Fibroblast of peridontal ligament (primary cell): ENCODE data around the gene COL23A1.

ENCODE experiments used
- DNase-seq: peaks from one replicate; pipeline ENCODE4 v3.0.0-alpha.2; 2010; ENCODE audit errors: extremely low read depth

COL23A1 gene

DNA sequence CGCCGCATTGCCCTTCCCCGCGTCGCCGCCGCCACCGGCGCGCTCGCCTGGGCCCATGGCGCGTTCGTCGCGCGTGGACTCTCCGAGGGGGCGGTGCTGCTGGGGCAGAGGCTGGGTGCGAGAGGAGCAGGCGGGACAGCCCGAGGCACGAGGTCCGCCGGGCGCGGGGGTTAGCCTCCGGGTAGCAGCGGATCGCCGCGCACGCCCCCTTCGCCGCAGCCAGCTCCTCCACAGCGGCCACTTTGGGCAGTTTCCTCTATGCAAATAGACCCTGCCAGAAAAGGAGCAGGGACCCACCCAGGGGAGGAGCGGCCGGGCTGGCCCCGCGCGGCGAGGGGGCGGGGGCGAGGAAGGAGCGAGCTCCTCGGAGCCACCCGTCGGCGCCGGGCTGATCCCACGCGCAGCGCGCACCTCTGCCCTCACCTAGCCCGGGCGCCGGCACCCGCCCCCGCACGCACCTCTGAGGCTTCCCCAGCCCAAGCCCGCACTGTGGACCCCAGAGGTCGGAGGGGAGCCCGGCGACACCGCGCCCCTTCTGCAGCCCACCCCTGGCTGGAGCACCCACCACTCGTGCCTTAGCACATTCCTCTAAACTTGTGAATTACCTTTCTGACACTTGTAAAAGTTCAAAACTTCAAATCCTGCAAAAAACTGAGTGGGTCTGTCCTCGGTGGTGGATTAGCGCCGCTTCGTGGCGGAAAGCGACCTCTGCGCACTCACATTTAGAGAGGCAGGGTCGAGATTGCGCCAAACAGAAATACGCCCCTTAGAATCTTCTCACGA is at the start of gene COL23A1:
TSS of gene COL23A1 (minus strand) at position 253 of the 783 bp plus-strand sequence.
- DNase-seq = peak; percentile 11

DNA sequence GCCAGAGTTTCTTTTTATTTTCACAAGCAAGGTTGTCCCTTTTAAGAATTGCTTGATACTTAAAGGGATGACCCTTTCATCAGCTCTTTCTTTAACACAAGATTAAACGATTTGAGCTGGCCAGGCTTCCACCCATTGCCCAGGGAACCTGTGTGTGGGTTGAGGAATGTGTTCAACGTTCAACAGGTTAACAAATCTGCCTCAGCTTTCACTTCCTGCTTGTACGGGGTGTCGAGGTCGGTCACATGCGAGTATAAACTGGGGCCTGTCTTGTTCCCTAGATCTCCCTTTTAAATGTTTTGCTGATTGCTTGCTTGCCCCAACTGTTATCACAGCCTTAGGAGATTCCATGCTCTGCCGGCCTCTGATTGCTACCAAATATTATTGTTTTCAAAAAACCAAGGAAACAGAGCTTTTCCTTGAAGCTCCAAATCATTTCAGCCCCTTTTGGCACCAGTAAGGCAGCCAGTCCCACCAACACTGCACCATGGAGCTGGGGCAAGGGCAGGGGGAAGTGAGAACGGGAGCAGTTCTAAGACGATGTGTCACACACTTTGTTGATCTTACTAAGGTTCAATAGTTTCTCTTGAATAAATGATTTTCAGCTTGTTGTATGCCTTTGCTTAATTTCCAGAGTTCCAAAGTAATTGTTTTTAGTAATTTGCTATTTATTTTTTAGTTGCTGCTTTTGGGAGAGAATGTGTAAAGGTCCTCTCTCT is 47.3 kb upstream of the COL23A1 start:
- no peak for DNase-seq

DNA sequence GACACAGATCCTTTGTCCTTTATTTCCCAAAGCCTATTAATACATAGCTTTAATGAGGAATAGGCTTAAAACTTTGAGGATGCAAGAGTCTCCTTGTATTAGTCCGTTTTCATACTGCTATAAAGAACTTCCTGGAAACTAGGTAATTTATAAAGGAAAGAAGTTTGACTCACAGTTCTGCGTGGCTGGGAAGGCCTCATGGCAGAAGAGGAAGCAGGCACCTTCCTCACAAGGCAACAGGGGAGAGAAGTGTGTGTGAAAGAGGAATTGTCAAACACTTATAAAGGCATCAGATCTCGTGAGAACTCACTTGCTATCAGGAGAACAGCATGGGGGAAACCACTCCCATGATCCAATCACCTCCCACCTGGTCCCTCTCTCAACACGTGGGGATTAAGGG is 42.1 kb upstream of the COL23A1 start:
- DNase-seq = no peak

DNA sequence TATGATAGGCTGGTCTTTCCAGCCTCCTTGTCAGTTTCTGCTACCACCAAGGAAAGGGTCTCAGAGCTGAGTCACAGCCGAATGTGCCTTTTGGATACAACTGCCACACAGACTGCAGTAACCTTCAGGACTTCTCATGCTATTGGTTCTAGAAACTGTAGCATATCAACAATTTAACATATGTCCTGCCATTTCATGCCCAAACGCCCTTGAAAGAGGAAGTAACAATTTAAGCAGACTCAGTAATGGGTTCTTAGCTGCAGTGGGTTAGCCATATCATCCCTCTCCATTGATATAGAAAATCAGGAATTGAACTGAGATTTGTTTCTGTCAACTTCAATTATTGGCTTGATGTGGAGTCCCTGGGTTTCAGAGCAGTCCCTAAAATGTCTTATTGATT is 40.8 kb upstream of the COL23A1 start:
- no peak for DNase-seq

DNA sequence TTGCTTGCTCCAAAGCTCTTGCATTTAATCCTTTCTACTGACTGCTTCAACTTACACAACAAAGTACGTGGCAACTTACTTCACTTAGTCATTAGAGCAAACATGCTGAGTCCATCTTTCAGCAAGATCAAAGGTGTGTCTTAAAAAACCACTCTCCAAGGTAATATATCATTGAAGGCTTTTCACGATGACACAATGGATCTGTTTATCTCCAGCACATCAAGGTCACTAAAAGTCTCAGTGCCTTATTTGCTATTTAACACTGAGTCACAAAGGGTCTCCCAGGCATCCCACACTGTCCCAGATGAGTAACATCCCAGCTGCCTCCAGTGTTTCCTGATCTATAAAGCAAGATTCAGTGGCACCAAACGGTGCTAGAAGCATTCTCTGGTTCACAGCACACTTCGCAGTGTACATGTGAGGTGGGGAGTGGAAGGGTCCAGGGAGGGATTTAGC is 40.3 kb upstream of the COL23A1 start:
- no peak for DNase-seq

DNA sequence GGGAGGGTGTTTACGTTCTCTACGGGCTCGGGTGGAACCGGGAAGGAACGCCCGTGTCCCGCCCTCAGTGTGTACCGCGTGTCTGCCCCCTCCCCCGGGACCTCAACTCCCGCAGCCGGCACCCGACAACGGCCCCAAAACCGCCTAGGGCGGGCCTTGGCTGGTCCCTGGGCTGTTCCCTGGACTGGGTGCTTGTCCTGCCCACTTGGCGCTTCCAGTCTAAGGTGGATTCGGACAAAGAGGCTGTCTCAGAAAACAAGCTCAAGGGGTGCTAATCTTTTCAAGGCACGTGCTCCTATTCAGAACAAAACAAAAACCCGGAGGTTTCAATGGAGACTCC is 37.0 kb upstream of the COL23A1 start:
- DNase-seq = no peak

DNA sequence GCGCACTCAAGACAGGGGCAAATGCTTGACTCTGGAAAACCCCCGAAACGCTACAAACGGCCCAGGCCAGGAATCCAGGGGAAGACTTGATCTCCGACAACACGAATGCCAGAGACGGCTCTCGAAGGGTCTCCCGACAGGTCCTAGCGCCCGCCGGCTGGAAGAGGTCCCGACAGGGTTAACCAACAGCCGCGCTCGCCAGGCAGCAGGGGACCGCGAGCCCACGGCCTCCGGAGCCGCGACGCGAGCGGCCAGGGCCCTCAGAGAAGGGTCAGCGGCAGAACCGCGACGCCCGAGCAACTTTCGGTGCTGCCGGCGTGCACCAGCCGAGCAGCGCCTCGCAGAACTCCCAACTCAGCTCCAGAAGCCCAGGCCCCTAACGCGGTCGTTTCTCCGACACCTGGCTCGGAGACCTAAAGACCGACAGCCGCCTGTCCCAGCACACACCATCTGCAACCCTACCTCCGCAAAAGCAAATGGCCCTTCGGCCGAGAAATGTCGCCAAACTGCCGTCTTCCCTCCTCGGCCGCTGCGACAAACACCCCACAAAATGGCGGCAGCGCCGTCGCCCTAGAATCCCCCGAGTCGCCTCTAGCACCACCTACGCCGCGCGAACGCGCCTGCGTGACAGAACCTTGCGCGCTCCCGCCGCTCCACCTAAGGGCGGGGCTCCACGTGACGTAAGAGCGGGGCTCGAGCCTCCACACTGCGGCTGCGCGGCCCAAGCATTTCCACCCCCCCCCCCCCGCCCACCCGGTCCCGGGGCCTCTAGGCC is 36.5 kb upstream of the COL23A1 start, which contains the start of gene CLK4:
TSS of gene CLK4 (minus strand) at position 567 of the 775 bp plus-strand sequence. CDS start 3,634 bp downstream, outside the sequence.
- DNase-seq = peak; percentile 92

DNA sequence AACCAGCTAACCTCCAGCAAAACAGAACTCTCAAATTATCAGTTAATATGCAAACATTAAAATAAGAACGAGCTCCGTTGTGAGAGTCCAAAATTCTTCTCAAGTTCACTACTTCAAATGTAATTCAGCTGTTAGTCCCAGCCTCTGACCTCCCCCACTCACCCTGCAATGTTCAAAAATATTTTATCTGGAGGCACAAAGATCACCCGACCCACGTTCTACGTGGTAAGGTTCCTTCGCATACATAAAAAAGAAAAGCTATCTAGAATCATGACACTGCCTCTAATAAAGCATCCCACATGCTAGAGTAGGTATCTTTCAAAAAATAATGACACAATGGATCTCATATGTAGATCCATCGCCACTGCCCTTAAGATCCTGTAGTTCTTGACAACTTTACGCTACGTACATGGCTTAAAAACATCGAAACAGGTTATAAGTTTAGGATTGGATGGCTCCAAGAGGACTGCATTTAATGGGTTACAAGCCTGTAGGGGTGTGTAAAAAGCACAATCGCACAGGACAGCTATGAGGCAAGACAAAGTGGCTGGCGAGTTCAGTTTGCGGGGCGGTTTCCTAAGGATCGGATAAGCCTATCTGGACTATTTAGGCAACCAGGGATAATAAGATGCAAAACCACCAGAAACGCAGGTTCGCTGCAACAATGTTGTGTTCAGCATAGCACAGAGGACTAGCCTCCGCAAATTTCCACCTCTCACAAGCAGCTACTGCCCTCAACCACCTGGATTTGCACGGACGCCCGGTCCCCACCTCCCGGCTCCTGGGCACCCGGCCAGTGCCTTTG is 35.7 kb upstream of the COL23A1 start:
- peak; percentile 40 for DNase-seq

DNA sequence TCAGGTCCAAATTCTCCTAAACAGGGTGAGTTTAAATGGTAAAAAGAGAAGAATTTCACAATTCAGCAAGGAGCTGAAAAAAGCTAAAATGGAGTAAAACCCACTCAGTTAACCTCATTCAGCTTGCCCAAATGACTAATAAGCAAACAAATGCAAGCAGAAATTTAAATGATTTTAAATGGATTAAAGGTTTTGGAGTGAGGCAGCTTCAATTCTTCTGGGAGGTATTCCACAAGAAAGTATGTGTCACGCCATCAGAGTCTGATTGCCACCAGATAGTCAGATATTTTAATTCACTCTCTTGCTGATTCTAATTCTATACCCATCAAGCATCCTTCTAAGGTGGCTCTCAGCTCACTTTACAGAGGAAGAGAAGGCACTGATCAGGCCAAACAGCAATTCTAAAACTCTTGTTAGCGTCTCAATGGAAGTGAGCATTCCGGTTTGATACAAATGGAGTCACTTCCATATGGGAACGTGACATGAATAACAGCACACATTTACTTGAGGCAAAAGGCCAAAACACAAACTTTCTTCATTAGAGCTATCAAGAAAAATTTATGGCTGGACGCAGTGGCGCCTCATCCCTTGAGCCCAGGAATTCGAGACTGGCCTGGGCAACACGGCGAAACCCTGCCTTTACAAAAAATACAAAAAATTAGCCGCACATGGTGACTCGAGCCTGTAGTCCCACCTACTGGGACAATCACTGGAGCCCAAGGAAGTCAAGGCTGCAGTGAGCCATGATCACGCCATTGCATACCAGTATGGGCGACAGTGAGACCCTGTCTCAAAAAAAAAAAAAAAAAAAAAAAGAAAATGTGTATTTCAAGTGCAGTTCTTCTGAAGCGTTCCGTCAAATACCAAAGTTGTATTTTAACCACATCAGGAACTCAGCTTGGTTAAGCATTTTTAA is 34.7 kb upstream of the COL23A1 start:
- DNase-seq = peak; percentile 28

DNA sequence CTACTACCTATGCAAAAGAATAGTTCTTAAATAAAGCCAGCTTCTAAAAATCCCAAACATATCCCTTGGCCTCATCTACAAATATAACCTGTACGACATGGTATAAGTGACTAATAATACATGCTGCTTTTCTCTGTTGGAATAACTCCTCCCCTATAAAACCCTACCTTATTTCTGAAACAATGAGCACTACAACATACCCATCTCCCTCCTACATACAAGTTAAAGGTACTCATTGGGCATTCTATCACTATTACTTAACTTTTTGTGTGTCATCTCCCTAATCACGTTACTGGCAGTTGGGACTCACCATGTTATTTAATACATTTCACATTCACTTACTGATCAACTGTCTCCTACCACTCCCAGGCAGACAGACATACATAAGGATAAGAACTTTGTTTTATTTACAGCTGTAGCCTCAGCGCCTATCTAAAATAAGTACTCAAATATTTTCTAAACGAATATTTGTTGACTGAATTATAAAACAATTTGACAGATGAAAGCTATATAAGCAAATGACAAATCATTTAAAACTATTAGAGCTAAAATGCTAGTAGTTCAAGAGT is 32.6 kb upstream of the COL23A1 start:
- DNase-seq = no peak

DNA sequence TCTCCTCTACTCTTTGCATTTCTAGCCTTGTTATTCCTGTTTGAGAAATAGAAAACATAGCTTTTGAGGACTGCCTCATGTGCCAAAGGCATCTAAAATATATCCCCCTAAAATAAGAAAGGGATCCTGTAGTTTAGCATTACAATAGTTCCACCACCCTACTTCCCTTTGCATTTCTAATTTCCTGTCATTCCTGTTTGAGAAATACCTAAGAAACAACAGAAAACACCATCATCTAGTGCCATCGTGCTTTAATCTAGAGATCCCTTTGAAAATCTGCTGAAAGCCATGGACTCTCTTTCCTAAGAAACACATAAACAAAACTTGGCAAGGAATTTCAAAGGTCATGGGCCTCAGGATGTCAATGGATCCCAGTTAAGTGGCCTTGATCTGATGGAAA is 29.2 kb upstream of the COL23A1 start:
- DNase-seq = no peak

DNA sequence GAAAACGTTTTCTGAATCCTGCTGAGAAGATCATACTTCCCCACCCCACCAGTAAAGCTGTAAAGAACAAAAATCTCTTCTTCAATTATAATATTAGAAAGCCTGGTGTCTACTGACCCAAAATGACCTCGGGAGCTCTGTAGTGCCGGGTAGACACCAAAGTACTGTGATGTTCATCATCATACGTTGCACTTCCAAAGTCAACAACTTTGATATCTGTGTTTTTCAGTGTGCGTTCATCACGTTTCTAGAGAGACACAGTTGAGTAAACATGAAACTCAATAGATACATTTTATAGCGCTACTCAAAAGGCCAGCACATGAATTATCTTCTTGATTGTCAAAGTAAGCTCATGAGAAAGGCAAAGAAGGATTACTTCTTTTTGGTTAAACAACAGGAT is 22.1 kb upstream of the COL23A1 start:
- DNase-seq = no peak

DNA sequence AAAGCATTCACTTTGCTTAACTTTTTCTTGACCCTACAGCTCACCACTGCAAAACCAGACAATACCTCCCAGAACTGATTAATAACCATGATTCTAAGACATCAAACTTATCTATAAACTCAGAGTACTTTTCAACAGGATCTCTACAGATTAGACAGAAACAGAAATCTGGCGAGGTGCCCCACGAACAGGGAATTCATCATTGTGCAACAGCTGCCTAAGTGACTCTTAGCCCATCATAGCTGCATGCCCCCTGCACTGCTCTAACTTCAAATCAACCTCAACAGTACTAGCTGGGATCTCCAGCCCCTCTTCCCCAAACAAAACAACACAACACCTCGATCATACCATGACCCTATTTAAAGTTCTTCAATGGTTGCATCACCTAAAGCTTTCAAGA is 16.1 kb upstream of the COL23A1 start:
- peak; percentile 5 for DNase-seq

DNA sequence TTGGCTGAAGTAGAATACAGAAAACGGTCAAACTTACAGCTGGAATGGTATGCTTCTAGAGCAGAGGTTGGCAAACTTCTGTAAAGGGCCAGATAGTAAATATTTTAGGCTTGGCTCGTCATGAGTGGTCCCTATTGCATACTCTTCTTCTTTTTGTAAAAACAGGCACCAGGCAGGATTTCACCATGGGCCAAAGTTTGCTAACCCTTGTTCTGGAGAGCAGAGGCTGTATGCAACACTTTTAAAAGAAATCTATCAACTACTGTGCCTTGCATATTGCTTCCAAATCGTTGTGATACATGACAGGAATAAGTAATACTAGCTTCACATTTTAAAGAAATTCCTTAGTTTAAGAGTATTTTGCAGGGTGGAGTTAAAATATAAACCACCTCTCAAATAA is 15.6 kb upstream of the COL23A1 start:
- no peak for DNase-seq

DNA sequence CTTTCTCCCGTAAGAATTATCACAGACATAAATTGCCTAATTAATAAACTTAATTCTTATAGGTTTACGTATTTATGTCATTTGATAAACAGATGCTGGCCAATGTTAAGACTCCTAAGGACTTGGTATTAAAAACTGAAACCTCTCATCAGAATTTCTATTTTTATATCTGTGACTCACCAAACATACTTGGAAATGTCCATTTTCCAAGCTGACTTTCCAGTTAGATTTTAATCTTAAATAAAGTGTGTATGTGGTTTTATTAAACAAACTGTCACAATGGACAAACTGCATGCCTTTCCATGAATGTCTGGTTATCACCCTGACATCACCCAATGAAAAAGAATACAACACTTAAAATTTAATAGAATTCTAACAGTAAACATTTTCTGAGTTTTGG is 12.6 kb upstream of the COL23A1 start:
- DNase-seq = peak; percentile 21

DNA sequence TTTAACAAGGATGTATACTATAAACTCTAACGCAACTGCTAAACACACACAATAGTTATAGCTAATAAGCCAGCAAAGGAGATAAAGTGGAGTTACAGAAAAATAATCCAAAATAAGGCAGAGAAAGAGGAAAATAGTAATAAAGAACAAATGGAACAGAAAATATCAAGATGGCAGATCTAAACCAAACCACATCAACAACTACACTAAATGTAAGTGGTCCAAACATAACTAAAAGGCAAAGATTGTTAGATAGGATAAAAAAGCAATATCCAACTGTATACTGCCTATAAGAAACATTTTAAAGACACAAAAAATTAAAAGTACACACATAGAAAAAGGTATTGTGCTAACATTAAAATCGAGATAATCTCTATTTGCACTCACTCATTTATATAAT is 5.6 kb upstream of the COL23A1 start:
- DNase-seq = no peak

DNA sequence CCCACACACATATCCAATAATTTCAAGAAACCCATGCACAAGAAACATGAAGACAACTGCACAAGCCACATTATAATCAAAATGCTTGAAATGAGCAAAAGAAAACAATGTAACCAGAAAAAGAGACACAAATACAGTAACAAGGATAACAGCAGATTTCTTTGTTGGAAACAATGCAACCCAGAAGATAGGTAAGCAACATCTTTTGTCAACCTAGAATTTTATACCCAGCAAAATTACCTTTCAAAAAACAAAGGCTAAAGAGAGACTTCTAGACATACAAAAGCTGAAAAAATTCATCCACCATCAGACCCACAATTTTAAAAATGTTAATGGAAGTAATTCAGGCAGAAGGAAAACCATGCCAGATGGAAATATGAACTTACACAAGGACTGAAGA is 5.0 kb upstream of the COL23A1 start:
- no peak for DNase-seq

DNA sequence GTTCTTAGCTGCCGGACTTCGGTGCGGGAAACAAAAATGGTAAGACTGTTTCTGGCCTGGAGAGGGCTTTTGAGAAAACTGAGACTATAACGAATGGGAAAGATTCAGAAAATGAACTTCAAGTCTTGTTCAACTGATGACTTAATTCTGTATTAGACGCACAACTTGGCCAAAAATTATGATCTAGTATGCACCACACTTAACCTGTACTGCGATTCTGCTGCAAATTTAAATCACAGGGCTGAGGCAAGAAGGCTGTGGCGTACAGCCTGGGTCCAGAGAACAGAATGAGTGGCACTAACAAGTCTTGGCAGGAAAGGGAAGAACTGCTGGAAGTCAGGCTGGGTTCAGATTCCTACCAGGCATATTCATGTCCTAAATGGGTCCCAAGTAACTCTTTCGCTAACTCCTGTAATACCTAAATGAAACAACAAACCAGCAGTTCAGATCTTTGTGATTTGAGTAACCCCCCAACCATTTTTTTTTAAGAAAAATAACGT is 781 bp upstream of the COL23A1 start:
- peak; percentile 42 for DNase-seq

DNA sequence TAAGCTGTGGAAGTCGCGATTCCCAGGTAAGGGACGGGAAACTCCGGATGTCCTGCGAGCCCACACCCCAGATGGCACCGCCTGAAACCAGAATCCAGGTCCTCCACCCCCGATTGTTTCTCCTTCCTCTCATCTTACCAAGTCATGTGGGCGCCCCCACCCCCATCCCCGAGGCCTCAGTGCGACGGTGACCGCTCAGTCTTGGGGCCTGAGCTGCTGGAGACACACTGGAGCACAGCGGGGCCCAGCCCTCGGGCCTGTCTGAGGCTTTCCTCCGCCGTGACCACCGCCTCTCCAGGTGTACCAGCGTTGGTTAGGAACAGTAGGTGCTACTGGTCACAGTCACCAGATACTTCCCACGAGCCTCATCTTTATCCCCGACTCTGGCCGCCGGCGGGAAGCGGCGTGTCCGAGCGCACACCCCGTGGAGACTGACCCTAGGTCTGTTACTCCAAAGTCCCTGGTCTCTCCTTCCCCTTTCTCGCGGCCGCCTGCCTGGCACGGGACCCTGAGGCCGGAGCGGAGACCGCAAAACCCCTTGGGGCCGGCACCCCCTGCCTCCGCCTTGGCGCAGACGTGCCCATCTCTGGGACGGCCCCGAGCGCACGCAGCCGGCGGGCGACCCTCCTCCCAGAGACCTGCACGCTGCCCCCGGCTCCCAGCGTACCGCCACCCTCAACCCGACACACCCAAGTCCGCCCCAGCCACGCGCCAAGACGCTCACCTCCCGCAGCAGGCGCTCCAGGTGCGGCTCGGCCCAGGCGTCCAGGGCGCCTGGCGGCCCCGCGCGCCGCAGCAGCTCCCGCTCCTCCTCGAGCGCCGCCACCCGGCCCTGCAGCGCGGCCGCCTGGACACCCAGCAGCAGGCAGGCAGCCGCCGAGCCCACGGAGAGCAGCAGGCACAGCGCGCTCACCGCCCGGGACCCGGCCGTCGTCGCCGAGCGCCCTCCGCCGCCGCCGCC is 733 bp downstream of the COL23A1 start:
- no peak for DNase-seq
